HG03159 (cell line): ENCODE measurements around the gene KIFC1.

Source experiments
- ATAC-seq: cut with Tn5 transposase; IDR thresholded peaks from one replicate; pipeline ENCODE4 v1.9.1; 2021; ENCODE audit warnings: mild to moderate bottlenecking, moderate library complexity; ENCODE audit not compliant: unreplicated experiment

Gene KIFC1

DNA sequence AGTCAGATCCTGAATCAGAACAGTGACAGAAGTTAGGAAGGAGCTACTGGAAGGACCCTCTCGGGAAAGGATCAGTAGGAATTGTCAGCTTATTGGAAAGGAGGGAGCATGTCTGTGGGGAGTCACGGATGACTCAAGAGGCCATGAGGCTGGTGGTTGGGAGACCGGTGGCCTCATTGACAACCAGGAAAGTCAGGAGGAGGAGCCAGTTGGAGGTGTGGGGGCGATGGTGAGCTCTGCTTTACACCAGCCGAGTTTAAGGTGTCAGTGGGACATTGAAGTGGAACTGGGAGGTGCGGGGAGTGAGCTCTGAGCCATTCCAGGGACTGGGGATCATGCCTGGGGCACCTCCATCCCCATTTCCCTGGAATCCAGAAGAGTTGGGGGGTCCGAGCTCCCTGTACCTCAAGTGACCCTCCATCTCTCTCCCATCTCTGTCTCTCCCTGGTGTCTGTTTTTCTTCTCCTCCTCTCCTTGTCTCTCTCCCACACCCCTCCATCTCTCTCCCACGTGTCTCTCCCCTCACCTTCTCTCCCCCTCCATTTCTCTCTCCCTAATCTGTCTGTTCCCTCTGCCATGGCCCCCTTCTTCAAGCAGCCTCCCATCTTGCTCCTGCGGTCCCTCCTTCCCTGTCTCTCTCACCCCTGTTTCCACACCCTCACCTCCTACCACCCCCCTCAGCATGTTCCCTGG, 48.5 kb downstream of the KIFC1 start:
- no peak for ATAC-seq

DNA sequence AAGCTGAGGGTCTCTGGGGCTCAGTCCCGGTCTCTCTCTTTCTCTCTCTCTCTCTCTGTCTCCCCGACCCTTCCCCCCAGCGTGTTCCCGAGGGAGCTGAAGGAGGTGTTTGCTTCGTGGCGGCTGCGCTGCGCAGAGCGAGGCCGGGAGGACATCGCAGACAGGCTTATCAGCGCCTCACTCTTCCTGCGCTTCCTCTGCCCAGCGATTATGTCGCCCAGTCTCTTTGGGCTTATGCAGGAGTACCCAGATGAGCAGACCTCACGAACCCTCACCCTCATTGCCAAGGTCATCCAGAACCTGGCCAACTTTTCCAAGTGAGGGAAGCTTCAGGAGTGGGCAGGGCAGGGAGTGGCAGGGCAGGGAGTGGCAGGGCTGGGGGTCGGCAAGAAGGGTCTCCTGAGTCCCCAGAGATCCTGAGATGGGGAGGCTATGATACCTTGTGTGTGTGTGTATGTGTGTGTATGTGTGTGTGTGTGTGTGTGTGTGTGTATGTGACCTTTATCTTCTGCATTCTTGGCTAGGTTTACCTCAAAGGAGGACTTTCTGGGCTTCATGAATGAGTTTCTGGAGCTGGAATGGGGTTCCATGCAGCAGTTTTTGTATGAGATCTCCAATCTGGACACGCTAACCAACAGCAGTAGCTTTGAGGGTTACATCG, 49.2 kb downstream of the KIFC1 start:
- no peak for ATAC-seq

DNA sequence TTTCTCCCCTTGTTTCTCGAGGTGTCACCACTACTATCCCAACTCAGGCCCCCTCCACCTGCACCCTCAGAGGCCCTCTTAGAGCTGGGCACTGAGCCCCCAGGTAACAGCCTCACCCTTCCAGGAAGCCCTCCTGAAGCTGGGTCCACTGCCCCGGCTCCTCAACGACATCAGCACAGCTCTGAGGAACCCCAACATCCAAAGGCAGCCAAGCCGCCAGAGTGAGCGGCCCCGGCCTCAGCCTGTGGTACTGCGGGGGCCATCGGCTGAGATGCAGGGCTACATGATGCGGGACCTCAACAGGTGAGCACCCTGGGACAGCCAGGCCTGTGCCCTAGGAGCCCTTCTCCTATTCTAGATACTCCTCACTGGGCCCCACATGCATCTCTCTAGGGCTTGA, 49.8 kb downstream of the KIFC1 start:
- no peak for ATAC-seq

DNA sequence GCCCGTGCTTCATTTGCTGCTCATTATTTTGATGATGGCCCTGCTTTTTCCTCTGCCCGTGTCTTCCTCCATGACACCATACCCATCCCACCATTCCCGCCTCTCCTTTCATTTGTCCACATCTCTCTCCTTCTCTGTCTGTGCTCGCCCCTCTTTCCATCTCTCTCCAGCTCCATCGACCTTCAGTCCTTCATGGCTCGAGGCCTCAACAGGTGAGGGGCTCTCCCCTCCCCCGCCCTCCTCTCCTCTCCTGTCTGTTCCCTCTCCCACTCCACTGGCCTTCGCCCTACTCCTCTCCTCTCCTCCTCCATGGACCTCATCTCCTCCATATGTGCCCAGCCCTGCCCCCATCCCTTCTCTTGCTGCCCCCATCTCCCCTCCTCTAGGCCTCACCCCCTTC, 50.7 kb downstream of the KIFC1 start:
- no peak for ATAC-seq

DNA sequence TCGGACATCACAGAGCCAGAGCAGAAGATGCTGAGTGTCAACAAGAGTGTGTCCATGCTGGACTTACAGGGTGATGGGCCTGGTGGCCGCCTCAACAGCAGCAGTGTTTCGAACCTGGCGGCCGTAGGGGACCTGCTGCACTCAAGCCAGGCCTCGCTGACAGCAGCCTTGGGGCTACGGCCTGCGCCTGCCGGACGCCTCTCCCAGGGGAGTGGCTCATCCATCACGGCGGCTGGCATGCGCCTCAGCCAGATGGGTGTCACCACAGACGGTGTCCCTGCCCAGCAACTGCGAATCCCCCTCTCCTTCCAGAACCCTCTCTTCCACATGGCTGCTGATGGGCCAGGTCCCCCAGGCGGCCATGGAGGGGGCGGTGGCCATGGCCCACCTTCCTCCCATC, 51.4 kb downstream of the KIFC1 start:
- ATAC-seq = no peak

DNA sequence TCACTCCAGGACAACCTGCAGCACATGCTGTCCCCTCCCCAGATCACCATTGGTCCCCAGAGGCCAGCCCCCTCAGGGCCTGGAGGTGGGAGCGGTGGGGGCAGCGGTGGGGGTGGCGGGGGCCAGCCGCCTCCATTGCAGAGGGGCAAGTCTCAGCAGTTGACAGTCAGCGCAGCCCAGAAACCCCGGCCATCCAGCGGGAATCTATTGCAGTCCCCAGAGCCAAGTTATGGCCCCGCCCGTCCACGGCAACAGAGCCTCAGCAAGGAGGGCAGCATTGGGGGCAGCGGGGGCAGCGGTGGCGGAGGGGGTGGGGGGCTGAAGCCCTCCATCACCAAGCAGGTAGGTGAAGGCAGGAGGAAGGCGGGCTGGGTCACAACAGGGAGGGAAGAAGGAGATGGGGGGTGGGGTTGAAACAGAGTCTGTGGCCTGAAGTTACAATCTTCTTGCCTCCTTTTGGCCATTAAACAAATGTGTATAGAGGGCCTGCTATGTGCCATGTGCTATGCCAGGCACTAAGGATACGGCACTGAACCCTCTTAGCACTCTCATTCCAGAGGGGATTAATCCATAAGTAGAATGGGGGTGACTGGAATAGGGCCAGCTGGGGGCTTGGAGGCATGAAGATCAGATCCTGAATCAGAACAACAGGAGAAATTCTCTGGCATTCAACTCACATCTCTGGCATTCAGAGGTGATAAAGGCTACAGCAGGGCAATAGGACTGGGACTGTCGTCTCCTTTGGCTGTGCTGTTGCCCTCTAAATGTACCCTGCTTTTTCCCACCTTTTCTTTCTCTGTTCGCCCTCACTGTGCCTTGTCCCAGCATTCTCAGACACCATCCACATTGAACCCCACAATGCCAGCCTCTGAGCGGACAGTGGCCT, 52.2 kb downstream of the KIFC1 start:
- ATAC-seq = no peak

DNA sequence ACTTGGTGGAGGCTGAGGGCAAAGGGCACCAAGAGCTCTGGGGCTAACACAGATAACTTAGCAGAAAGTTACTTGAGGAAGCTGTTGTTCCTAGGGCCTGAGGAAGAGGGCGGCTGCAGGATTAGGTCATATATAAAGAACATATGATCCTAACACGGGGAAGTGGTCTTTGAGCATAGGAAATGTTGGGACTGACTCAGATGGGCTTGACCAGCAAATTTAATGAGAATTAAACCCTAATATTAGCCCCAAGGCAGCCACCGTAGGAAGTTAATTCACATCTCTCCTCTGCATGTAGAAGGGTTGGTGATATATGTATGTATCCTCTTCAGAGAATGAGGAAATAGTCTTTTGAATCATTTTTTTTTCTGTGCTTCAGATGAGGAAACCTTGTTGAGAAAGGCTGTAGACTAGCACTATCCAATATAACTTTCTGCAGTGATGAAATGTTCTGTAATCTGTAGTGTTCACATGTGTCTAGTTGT, 53.5 kb downstream of the KIFC1 start:
- no peak for ATAC-seq

DNA sequence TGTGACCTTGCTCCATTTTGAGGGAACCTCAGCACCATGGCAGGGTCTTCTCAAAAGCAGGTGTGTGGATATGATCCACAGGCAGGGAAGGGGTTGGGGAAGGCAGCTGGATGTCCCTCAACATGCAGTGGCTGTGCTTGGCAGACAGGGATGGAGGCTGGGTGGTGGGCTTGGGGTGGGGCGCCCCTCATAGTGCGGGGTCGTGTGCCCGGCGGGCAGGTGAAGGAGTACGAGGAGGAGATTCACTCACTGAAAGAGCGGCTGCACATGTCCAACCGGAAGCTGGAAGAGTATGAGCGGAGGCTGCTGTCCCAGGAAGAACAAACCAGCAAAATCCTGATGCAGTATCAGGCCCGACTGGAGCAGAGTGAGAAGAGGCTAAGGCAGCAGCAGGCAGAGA, 54.7 kb downstream of the KIFC1 start:
- no peak for ATAC-seq

DNA sequence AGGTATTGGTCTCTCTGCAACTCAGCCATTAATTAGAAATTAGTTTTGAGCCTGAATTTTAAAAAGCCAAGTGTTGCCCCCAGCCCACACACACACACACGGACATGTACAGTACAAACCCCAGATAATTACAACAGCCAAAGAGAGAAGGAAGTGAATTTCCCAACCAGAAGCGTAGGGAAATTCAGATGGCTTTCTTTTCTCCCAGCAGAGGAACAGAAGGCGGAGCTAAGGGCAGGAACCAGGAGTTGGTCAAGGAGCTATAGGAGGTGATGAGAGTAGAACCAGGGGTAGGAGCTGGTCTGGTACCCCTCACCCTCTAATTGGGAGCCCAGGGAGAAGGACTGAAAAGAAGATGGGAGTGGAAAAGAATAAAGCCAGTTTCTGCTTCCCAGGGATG, 58.8 kb downstream of the KIFC1 start:
- no peak for ATAC-seq

DNA sequence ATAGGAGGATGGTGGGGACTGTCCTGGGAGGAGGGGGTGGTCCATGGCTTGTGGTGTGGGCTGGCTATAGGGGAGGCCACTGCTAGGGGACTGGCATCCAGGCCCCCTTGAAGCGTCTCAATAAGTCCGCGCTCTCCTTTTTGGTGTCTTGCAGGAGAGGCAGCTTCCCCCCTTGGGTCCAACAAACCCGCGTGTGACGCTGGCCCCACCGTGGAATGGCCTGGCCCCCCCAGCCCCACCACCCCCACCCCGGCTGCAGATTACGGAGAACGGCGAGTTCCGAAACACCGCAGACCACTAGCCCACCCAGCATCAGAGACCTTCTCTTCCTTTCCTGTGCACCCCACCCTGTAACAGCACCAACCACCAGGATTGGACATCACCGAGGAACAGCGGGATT, 60.0 kb downstream of the KIFC1 start:
- ATAC-seq = no peak

DNA sequence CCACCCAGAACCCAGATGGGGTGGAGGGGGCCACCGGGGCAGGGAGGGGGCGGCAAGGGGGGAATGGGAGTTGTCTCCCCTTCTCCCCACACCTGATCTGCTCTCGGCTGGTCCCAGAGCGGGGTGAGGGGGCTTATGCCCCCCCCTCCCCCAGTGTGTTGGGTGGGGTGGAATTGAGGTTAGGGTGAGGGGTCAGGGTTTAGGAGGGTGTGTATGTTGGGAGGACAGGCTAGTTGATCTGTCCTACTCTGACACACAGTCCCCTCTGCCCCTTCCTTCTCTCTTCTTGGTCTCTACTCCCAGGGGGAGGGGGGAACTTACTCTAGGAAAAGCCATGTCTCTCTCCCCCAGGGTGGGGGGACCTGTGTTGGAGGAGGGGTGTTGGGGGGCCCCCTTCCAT, 60.9 kb downstream of the KIFC1 start:
- ATAC-seq = no peak

DNA sequence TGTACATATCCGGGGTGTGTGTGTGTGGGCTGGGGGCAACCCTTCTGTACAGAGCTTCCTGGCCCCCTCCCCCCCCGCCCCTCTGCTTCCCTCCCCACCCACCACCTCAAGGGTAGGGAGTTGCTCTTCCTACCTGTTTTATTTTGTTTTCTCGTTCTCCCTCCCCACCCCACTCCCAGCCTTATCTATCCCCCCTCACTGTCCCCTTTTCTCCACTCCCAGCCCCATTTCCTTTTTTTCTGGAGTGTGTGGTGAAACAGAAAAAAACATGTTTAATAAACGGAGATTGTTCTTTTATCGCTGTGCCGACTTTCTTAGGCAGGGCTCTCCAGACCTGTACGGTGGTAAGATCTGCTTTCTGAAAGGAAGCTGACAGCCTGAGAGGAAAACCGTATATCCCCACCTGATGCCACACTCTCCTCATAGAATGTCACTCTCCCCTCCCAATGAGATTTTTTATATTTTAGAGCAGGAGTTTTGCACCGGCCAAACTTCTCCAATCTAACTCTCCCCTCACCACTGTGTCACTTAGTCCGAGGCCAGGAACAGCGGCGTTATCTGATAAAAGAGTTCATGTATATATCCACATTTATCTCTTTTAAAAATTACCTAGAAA, 61.9 kb downstream of the KIFC1 start:
- no peak for ATAC-seq

DNA sequence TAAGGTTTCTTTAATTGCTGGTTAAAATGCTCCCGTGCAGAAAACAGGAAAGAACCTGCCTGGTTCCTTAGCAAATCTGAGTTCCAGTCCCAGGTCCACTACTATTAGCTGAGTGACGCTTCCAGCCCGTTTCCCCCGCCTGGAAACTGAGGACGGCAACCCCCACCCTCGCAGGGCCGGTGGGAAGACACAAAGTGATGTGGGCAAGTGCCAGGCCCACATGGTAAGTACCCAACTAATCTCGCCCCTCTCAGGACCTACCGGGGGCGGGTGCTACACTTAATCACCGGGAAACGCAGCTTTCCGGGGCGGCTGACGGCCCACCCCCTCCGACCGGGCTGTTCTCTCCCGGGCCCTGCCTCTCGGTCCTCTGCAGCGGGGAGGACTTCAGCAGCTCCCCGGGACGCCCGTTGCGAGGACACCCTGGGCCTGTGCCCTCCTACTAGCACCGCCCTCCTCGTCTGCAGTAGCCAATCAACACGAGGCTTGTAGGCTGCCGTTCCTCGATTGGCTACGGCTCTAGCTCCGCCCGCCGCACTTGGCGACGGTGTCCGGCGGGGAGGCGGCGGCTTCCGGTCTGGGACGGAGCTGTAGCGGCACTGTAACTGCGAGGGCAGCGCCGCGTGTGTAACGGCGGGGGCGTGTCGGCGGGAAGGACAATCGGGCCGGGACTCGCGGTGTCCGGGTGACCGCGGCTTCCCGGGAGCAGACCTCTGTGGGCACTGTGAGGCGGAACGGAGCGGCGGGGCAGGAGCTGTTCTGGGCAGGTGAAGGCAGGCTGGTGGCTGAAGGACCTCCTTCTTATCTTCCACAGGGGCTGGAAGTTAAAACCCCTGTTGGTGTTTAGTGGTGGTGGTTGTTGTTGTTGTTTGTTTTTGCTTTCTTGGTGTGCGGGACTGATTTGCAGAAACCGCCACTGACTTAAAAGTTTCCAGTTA, 62.7 kb downstream of the KIFC1 start, which contains the start of gene ZBTB9:
ZBTB9 (plus strand) TSS at position 568 of the 938 bp plus-strand sequence. CDS start 525 bp downstream, outside the sequence.
- ATAC-seq = peak; percentile 96

DNA sequence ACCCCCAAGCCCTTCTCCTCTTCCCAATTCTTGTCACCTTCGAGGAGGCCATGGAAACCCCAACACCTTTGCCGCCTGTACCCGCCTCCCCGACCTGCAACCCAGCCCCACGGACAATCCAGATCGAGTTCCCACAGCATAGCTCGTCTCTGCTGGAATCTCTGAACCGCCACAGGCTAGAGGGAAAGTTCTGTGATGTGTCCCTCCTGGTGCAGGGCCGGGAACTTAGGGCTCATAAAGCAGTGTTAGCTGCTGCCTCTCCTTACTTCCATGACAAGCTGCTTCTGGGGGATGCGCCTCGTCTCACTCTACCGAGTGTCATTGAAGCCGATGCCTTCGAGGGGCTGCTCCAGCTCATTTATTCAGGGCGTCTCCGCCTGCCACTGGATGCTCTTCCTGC, 63.4 kb downstream of the KIFC1 start:
- ATAC-seq = no peak

DNA sequence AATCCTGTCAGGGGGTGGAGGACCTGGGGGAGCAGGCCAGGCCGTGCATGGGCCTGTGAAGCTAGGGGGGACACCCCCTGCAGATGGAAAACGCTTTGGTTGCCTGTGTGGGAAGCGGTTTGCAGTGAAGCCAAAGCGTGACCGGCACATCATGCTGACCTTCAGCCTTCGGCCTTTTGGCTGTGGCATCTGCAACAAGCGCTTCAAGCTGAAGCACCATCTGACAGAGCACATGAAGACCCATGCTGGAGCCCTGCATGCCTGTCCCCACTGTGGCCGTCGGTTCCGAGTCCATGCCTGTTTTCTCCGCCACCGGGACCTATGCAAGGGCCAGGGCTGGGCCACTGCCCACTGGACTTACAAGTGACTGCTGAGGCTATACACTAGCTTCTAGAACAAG, 64.5 kb downstream of the KIFC1 start:
- ATAC-seq = no peak

DNA sequence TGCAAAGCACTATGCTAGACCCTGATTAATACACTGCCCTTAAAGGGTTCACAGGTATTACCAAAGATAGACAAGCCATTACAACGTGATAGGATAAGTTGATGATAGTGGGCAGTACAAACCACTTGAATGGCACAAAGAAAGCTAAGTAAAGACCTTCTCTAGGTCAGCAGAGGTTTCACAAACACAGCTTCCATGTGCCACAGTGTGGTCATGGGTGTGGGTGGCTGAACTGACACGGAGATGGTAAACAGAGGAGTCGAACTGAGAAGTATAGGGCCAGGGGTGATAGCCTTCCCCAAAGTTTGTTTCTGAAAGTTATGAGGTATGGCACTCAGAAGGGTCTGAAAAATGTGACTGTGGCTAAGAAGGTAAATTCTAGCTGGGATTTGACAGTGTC, 67.1 kb downstream of the KIFC1 start:
- no peak for ATAC-seq

DNA sequence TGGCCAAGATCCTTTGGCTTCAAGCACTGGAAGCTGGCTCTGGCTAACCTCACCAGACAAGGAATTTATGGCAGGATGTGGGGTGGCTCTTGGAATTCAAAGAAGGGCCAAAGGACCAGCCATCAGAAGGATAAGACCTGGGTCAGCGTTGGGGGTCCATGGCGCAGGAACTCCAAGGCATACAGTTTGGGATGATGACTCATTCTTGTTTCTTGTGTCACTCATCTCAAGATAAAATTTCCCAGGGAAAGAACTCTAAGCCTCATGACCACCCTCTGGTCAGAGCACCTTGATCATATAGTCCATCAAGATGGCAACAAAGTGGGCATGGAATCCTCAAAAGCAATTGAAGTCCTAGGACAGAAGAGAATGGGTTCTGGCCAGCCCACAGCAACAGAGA, 67.6 kb downstream of the KIFC1 start:
- ATAC-seq = no peak
